SK-N-SH (cell line): ENCODE results near the gene UNCX. TPM values are rescaled to one million over a fixed set of nuclear protein-coding genes. Genes with fewer than 3 reads are reported as not detected.

ENCODE experiments used
- CTCF ChIA-PET: fragments of 300-600, 350-600 bp; formaldehyde crosslinking; extraction: SDS; loops from one replicate; lab custom pipeline; 2021; lab: Yijun Ruan, JAX
- POLR2A ChIA-PET: fragments of 350-600 bp; sonication (Branson Sonifier 250); formaldehyde crosslinking; extraction: SDS; loops from one replicate; lab custom pipeline; 2020; ENCODE audit warnings: antibody characterized with exemption, inconsistent platforms; lab: Yijun Ruan, JAX
- DNase-seq: peaks from one replicate; pipeline ENCODE4 v3.0.0; 2012
- H2AFZ ChIP-seq: fragments of 200-600 bp; sonication (generic); 2 replicates; pipeline ENCODE4 v1.8.1; 2016; ENCODE audit warnings: antibody characterized with exemption, mild to moderate bottlenecking, low read depth
- H3F3A ChIP-seq: fragments of 200-600 bp; sonication (generic); replicated peaks from 2 replicates; pipeline ENCODE3; 2016; ENCODE audit warnings: antibody characterized with exemption, mild to moderate bottlenecking; ENCODE audit not compliant: insufficient read depth
- H3K27ac ChIP-seq, 2 experiments: fragments of 200-500 bp in 1 of 2; fragments of 200-600 bp in 1 of 2; sonication (Bioruptor generic) in 1 of 2; sonication (generic), shearing (Covaris generic) in 1 of 2; 2 replicates each; pipeline versions ENCODE4 v1.5.1 to v1.6.1; 2014 to 2016; ENCODE audit warnings: low read depth in 2 of 2, inconsistent platforms in 1 of 2, low read length in 1 of 2, mild to moderate bottlenecking in 1 of 2, mixed read lengths in 1 of 2
- H3K27me3 ChIP-seq: fragments of 200-600 bp; sonication (generic), shearing (Covaris generic); 2 replicates; pipeline ENCODE4 v1.6.1; 2016; ENCODE audit warnings: mixed run types; ENCODE audit not compliant: insufficient read depth
- H3K36me3 ChIP-seq, 2 experiments: fragments of 200-500 bp in 1 of 2; fragments of 200-600 bp in 1 of 2; sonication (Bioruptor generic) in 1 of 2; sonication (generic) in 1 of 2; replicated peaks in 1 of 2; 2 replicates each; pipeline versions ENCODE3 to v1.5.1; 2014 to 2016; ENCODE audit warnings: low read length in 1 of 2, mild to moderate bottlenecking in 1 of 2; ENCODE audit not compliant: insufficient read depth in 2 of 2, control insufficient read depth in 1 of 2
- H3K4me1 ChIP-seq, 2 experiments: fragments of 200-500 bp in 1 of 2; fragments of 200-600 bp in 1 of 2; sonication (Bioruptor generic) in 1 of 2; sonication (generic), shearing (Covaris generic) in 1 of 2; 2 replicates each; pipeline versions ENCODE4 v1.5.1 to v1.6.1; 2014 to 2016; ENCODE audit warnings: low read depth in 1 of 2, low read length in 1 of 2, mixed run types in 1 of 2; ENCODE audit not compliant: insufficient read depth in 2 of 2, control insufficient read depth in 1 of 2
- H3K4me2 ChIP-seq: fragments of 200-600 bp; sonication (generic), shearing (Covaris generic); 2 replicates; pipeline ENCODE4 v1.6.1; 2017; ENCODE audit warnings: mixed run types
- H3K4me3 ChIP-seq, 2 experiments: fragments of 200-500 bp in 1 of 2; fragments of 200-600 bp in 1 of 2; sonication (Bioruptor generic) in 1 of 2; sonication (generic), shearing (Covaris generic) in 1 of 2; 2 replicates each; pipeline versions ENCODE4 v1.5.1 to v1.8.1; 2014 to 2016; ENCODE audit warnings: low read depth in 2 of 2, inconsistent platforms in 1 of 2, low read length in 1 of 2, mild to moderate bottlenecking in 1 of 2, mixed read lengths in 1 of 2, moderate library complexity in 1 of 2
- H3K79me2 ChIP-seq: fragments of 200-600 bp; sonication (generic); 2 replicates; pipeline ENCODE4 v1.8.1; 2017; ENCODE audit warnings: mild to moderate bottlenecking; ENCODE audit not compliant: insufficient read depth
- H3K9ac ChIP-seq: fragments of 200-600 bp; sonication (generic); 2 replicates; pipeline ENCODE4 v1.6.1; 2017; ENCODE audit warnings: mixed run types
- H3K9me2 ChIP-seq: fragments of 200-600 bp; sonication (generic); 2 replicates; pipeline ENCODE4 v1.6.1; 2017; ENCODE audit warnings: mixed run types
- H3K9me3 ChIP-seq: fragments of 200-600 bp; sonication (generic); 2 replicates; pipeline ENCODE4 v1.6.1; 2017; ENCODE audit warnings: mixed run types, mild to moderate bottlenecking, moderate library complexity
- H4K20me1 ChIP-seq: fragments of 200-600 bp; sonication (generic); 2 replicates; pipeline ENCODE4 v1.6.1; 2017; ENCODE audit warnings: mild to moderate bottlenecking, mixed run types; ENCODE audit not compliant: insufficient read depth
- CHD2 ChIP-seq: fragments of 150-350 bp; IDR thresholded peaks from 2 replicates; pipeline ENCODE4 v1.6.1; 2018; ENCODE audit warnings: low read length; ENCODE audit not compliant: partially characterized antibody
- ELF1 ChIP-seq: IDR thresholded peaks from 2 replicates; pipeline ENCODE4 v1.4.0; 2012
- EP300 ChIP-seq, 2 experiments: IDR thresholded peaks; 2 replicates each; pipeline versions ENCODE4 v1.4.0 to v1.6.1; 2012; ENCODE audit warnings: borderline replicate concordance in 1 of 2, low read depth in 1 of 2, low read length in 1 of 2
- EZH2phosphoT487 ChIP-seq: fragments of 200-600 bp; sonication (generic); IDR thresholded peaks from 2 replicates; pipeline ENCODE4 v1.6.1; 2017; ENCODE audit warnings: low read depth, mixed run types, mild to moderate bottlenecking, antibody characterized with exemption, moderate library complexity, borderline replicate concordance
- GABPA ChIP-seq: IDR thresholded peaks from 2 replicates; pipeline ENCODE4 v1.4.0; 2012; ENCODE audit warnings: low read depth, mild to moderate bottlenecking
- GATA2 ChIP-seq: sonication (generic); formaldehyde crosslinking; IDR thresholded peaks from 2 replicates; pipeline ENCODE4 v1.5.0; 2020; ENCODE audit warnings: mild to moderate bottlenecking, missing genetic modification reagents
- JUND ChIP-seq: IDR thresholded peaks from 2 replicates; pipeline ENCODE4 v1.4.0; 2012
- MEF2A ChIP-seq: IDR thresholded peaks from 2 replicates; pipeline ENCODE4 v1.4.0; 2012; ENCODE audit warnings: low read depth, borderline replicate concordance
- NRF1 ChIP-seq: IDR thresholded peaks from 2 replicates; pipeline ENCODE4 v1.6.1; 2012; ENCODE audit warnings: low read depth, mild to moderate bottlenecking, low read length
- POLR2AphosphoS5 ChIP-seq: IDR thresholded peaks from 2 replicates; pipeline ENCODE4 v1.6.1; 2012; ENCODE audit warnings: low read depth, low read length
- RFX5 ChIP-seq: IDR thresholded peaks from 2 replicates; pipeline ENCODE4 v1.6.1; 2012; ENCODE audit warnings: mild to moderate bottlenecking, improper control_type of control experiment, low read length
- SMC3 ChIP-seq: IDR thresholded peaks from 2 replicates; pipeline ENCODE4 v1.6.1; 2012; ENCODE audit warnings: low read depth, low read length, improper control_type of control experiment
- TCF12 ChIP-seq: IDR thresholded peaks from 2 replicates; pipeline ENCODE4 v1.4.0; 2012
- YY1 ChIP-seq: IDR thresholded peaks from 2 replicates; pipeline ENCODE4 v1.4.0; 2012; ENCODE audit warnings: low read depth, mild to moderate bottlenecking
- WGBS: methylation state at CpG from one replicate; pipeline ENCODE4 v1.1.6; 2017; ENCODE audit warnings: low lambda C conversion rate; 5-methylcytosine and 5-hydroxymethylcytosine counted together
- polyA plus RNA-seq, 3 experiments: library from polyadenylated mRNA; depleted of rRNA; stranded (reverse); fragments of >200 nt; gene quantifications; 2 replicates each; pipeline ENCODE4 v1.2.3, GENCODE V29; 2012
- TF ChIP-seq, protein P1 (sequence below): fragments of 150-350 bp; IDR thresholded peaks from 2 replicates; pipeline ENCODE4 v1.6.1; 2017; ENCODE audit warnings: antibody characterized with exemption, low read length, low read depth, borderline replicate concordance
- TF ChIP-seq, protein P2 (sequence below): IDR thresholded peaks from 2 replicates; pipeline ENCODE4; 2012
- TF ChIP-seq, protein P3 (sequence below): IDR thresholded peaks from 2 replicates; pipeline ENCODE4 v1.4.0; 2012; ENCODE audit warnings: low read depth, borderline replicate concordance
- TF ChIP-seq, protein P4 (sequence below): IDR thresholded peaks from 2 replicates; pipeline ENCODE4 v1.4.0; 2012; ENCODE audit warnings: low read depth, borderline replicate concordance
- TF ChIP-seq, protein P5 (sequence below): fragments of 200-600 bp; sonication (generic); IDR thresholded peaks from 2 replicates; pipeline ENCODE4 v1.6.1; 2017; ENCODE audit warnings: antibody characterized with exemption, mild to moderate bottlenecking, moderate library complexity

UNCX gene
- polyA plus RNA-seq, 1 of the 3 experiments (the other 2 are of a cell fraction) = not detected

DNA sequence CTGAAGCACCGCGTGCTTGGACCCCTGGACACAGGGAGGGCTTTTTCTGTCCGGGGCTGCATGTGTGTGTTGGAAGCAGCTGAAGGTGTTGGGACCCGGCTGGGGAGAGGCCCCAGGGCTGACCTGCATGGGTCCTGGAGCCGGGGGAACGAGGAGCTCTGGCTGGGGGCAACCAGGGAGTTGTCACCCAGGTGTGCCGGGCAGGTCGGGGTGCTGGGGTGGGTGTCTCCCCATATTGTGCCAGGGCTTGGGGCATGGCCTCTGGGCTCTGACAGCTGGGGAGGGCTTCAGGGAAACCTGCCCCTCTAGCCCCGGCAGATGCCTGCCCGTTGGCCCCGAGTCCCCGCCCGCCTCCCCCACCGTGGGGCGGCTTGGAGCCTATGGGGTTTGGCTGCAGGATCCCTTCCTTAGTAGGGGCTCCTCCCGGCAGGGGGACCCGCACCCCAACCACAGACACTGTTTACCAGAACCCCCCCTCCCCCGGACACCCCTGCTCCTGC lies 42.3 kb downstream of the UNCX start (continued):
- TF ChIP-seq SMC3 = no peak
- TF ChIP-seq, protein P1, sequence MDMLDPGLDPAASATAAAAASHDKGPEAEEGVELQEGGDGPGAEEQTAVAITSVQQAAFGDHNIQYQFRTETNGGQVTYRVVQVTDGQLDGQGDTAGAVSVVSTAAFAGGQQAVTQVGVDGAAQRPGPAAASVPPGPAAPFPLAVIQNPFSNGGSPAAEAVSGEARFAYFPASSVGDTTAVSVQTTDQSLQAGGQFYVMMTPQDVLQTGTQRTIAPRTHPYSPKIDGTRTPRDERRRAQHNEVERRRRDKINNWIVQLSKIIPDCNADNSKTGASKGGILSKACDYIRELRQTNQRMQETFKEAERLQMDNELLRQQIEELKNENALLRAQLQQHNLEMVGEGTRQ = no peak
- no peak for TF ChIP-seq EP300 (IDR thresholded peaks at IDR 0.05; ENCODE audit: borderline replicate concordance in 1 of 2, low read depth in 1 of 2, low read length in 1 of 2)
- no peak for TF ChIP-seq YY1

DNA sequence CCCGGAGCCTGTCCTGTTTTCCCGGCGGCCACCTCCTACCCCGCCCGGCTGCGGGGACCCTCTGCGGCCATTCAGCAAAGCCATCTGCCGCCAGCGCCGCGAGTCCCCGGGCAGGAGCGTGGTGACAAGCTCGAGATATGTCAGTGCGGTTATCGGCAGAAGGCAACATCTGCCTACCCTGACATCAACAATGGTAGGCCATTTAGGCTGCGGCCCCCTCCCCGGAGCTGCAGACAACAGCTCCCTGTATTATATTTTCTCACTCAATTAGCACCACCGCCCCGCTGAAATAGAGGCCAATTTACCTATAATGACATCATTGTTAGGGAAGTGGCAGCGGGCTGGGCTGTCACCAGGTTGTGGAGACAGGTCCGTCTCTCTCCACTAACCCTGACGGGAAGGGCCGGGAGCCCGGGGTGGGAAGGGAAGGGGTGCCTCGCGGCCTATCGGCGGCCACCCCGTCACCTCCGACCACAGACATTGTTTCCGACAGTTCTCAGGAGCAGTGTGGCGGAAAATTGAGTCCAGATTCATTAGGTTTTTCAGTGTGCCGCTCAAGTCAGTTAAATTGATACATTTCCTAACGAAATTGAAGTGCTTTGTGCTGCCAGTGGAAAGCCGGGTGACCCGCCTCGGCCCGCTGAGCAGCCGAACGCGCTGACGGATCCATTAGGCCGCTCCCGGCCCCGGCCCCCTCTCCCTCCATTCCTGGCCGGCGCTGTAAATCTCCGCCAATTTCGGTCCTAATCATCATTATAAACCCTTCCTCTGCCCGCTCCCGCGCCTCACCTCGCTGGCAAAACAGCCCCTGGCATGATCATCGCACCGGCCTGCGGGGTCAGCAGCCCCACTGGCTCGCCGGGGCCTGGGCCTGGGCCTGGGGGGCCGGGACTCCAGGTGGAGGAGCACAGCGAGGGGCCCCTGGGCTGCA lies 43.0 kb downstream of the UNCX start:
- ChIA-PET POLR2A (no interaction called here), CTCF (interaction anchor here (0.7 to 2.0 kb wide), 4 partner anchors 12 to 157 kb away, joined by 3 to 5 read pairs (median 3); no protein-coding TSS in a partner anchor)
- no peak overlapping the region for H3K27ac ChIP-seq
- no peaks in the 10 kb centered on the region for H3F3A ChIP-seq
- no peak overlapping the region for H2AFZ ChIP-seq
- 14% methylated on average over 53 of the region's 61 CpGs for WGBS
- H3K9ac ChIP-seq = no peak overlapping the region
- H3K9me3 ChIP-seq = no peaks in the 10 kb centered on the region
- TF ChIP-seq EZH2phosphoT487 (peak; percentile 96; the same call in 1 of the 2 replicates), JUND (no peak)
- peak; percentile 71 for DNase-seq
- no peaks in the 10 kb centered on the region for H4K20me1 ChIP-seq
- no peaks in the 10 kb centered on the region for H3K4me1 ChIP-seq
- H3K79me2 ChIP-seq = no peaks in the 10 kb centered on the region
- H3K4me3 ChIP-seq = no peak overlapping the region
- H3K9me2 ChIP-seq = no peaks in the 10 kb centered on the region
- H3K4me2 ChIP-seq = no peak overlapping the region
- H3K27me3 ChIP-seq = peaks cover 70% of the 10 kb centered on the region
- no peaks in the 10 kb centered on the region for H3K36me3 ChIP-seq

DNA sequence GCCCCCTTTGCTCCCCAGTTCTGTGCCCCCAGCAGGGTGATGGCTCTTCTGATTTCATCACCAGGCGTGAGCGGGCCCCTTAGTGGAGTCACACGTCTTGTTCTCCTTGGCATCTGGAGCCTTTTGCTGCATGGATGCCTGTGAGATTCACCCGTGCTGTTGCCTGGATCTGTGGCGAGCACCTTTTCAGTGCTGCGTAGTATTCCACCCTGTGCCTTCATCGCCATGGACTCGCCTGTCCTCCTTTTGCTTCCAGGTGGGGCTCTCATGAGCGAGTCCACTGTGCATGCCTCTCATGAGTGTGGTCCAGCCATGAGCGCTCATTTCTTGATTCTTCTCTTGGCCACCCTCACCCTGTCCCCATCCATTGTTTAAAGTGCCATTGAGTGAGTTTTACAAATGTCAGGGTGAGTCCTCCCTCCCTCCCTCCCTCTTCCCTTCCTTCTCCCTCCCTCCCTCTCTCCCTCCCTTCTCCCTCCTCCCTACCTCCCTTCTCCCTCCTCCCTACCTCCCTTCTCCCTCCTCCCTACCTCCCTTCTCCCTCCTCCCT lies 44.0 kb downstream of the UNCX start:
- no peak overlapping the region for H3K4me2 ChIP-seq
- H3K4me1 ChIP-seq = no peaks in the 10 kb centered on the region
- H3K79me2 ChIP-seq = no peaks in the 10 kb centered on the region
- H3K9ac ChIP-seq = no peak overlapping the region
- no peaks in the 10 kb centered on the region for H3F3A ChIP-seq
- POLR2A ChIA-PET = no interaction called here
- no peak overlapping the region for H3K4me3 ChIP-seq
- WGBS = 41% methylated on average over 10 of the region's 10 CpGs
- no peaks in the 10 kb centered on the region for H3K36me3 ChIP-seq
- H4K20me1 ChIP-seq = no peaks in the 10 kb centered on the region
- CTCF ChIA-PET = no interaction called here
- no peak overlapping the region for H2AFZ ChIP-seq
- H3K9me2 ChIP-seq = no peaks in the 10 kb centered on the region
- H3K9me3 ChIP-seq = no peaks in the 10 kb centered on the region
- DNase-seq = no peak
- H3K27me3 ChIP-seq = peaks cover 61% of the 10 kb centered on the region
- H3K27ac ChIP-seq = no peak overlapping the region
- TF ChIP-seq ELF1 (no peak), CHD2 (no peak), RFX5 (no peak), POLR2AphosphoS5 (no peak), TCF12 (no peak), GATA2 (CRISPR knock-in tag) (no peak), NRF1 (no peak), MEF2A (no peak), GABPA (no peak)
- TF ChIP-seq, protein P2, sequence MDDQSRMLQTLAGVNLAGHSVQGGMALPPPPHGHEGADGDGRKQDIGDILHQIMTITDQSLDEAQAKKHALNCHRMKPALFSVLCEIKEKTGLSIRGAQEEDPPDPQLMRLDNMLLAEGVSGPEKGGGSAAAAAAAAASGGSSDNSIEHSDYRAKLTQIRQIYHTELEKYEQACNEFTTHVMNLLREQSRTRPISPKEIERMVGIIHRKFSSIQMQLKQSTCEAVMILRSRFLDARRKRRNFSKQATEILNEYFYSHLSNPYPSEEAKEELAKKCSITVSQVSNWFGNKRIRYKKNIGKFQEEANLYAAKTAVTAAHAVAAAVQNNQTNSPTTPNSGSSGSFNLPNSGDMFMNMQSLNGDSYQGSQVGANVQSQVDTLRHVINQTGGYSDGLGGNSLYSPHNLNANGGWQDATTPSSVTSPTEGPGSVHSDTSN = no peak
- TF ChIP-seq, protein P3, sequence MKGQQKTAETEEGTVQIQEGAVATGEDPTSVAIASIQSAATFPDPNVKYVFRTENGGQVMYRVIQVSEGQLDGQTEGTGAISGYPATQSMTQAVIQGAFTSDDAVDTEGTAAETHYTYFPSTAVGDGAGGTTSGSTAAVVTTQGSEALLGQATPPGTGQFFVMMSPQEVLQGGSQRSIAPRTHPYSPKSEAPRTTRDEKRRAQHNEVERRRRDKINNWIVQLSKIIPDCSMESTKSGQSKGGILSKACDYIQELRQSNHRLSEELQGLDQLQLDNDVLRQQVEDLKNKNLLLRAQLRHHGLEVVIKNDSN = no peak
- TF ChIP-seq, protein P4, sequence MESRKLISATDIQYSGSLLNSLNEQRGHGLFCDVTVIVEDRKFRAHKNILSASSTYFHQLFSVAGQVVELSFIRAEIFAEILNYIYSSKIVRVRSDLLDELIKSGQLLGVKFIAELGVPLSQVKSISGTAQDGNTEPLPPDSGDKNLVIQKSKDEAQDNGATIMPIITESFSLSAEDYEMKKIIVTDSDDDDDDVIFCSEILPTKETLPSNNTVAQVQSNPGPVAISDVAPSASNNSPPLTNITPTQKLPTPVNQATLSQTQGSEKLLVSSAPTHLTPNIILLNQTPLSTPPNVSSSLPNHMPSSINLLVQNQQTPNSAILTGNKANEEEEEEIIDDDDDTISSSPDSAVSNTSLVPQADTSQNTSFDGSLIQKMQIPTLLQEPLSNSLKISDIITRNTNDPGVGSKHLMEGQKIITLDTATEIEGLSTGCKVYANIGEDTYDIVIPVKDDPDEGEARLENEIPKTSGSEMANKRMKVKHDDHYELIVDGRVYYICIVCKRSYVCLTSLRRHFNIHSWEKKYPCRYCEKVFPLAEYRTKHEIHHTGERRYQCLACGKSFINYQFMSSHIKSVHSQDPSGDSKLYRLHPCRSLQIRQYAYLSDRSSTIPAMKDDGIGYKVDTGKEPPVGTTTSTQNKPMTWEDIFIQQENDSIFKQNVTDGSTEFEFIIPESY = no peak
- TF ChIP-seq, protein P5, sequence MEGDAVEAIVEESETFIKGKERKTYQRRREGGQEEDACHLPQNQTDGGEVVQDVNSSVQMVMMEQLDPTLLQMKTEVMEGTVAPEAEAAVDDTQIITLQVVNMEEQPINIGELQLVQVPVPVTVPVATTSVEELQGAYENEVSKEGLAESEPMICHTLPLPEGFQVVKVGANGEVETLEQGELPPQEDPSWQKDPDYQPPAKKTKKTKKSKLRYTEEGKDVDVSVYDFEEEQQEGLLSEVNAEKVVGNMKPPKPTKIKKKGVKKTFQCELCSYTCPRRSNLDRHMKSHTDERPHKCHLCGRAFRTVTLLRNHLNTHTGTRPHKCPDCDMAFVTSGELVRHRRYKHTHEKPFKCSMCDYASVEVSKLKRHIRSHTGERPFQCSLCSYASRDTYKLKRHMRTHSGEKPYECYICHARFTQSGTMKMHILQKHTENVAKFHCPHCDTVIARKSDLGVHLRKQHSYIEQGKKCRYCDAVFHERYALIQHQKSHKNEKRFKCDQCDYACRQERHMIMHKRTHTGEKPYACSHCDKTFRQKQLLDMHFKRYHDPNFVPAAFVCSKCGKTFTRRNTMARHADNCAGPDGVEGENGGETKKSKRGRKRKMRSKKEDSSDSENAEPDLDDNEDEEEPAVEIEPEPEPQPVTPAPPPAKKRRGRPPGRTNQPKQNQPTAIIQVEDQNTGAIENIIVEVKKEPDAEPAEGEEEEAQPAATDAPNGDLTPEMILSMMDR = no peak
